HepG2 (cell line): ENCODE data around the gene NFAT5. TPM values are rescaled to one million over a fixed set of nuclear protein-coding genes. Genes with fewer than 3 reads are reported as not detected.

ENCODE experiments used
- ATAC-seq: fragments of 200-7000 bp; cut with Tn5 transposase; 3 replicates; pipeline ENCODE4 v1.9.1; 2020; ENCODE audit warnings: mild to moderate bottlenecking, moderate library complexity
- BruUV-seq: library from RNA; stranded (reverse); fragments of 400-500 nt; replicated peaks from 2 replicates; lab custom pipeline; 2021; lab: Mats Ljungman, UMichigan
- CTCF ChIA-PET: fragments of 300-600 bp; formaldehyde crosslinking; extraction: SDS; loops from one replicate; lab custom pipeline; 2021; ENCODE audit warnings: low total read pairs, inconsistent platforms, low intra/inter-chr PET ratio; lab: Yijun Ruan, JAX
- POLR2A ChIA-PET: fragments of 350-600 bp; sonication (Branson Sonifier 250); formaldehyde crosslinking; loops from one replicate; lab custom pipeline; 2020; ENCODE audit warnings: antibody characterized with exemption, inconsistent platforms; lab: Yijun Ruan, JAX
- DNase-seq: peaks from one replicate; pipeline ENCODE4 v3.0.0-alpha.2; 2015; ENCODE audit warnings: low spot score
- FAIRE-seq: peaks from 3 replicates; lab custom pipeline; 2011; peaks lifted over from hg19 to GRCh38; lab: Jason Lieb, UNC
- H2AFZ ChIP-seq: one replicate; pipeline ENCODE4 v1.6.1; 2011; ENCODE audit warnings: low read length, inconsistent platforms
- H3K27ac ChIP-seq: fragments of 300-600 bp; 3 replicates; pipeline ENCODE4 v1.8.0; 2011; ENCODE audit warnings: mixed run types, mild to moderate bottlenecking, mixed read lengths, low read length, inconsistent platforms; ENCODE audit not compliant: insufficient read depth; ENCODE audit errors: extremely low read length
- H3K27me3 ChIP-seq, 2 experiments: fragments of 200-600 bp in 1 of 2; 2 replicates in 1 of 2; 3 replicates in 1 of 2; pipeline versions ENCODE4 v1.6.0 to v1.8.0; 2011; ENCODE audit warnings: low read length in 2 of 2, mild to moderate bottlenecking in 2 of 2, moderate library complexity in 2 of 2, inconsistent platforms in 1 of 2; ENCODE audit not compliant: insufficient read depth in 2 of 2, control insufficient read depth in 1 of 2
- H3K36me3 ChIP-seq, 2 experiments: fragments of 200-600 bp in 1 of 2; replicated peaks in 1 of 2; 2 replicates in 1 of 2; 3 replicates in 1 of 2; pipeline versions ENCODE4 v1.5.1 to v1.8.0; 2011; ENCODE audit warnings: low read length in 2 of 2, inconsistent platforms in 1 of 2; ENCODE audit not compliant: insufficient read depth in 2 of 2, control insufficient read depth in 1 of 2
- H3K4me1 ChIP-seq: 2 replicates; pipeline ENCODE4 v1.5.1; 2012; ENCODE audit warnings: low read length, inconsistent platforms; ENCODE audit not compliant: insufficient read depth
- H3K4me2 ChIP-seq: 2 replicates; pipeline ENCODE4 v1.6.0; 2011; ENCODE audit warnings: low read depth, low read length, inconsistent platforms
- H3K4me3 ChIP-seq, 3 experiments: fragments of 200-600 bp in 1 of 3; sonication (generic), shearing (Covaris generic) in 1 of 3; replicated peaks in 1 of 3; 2 replicates each; pipeline ENCODE4 v1.5.1; 2011 to 2016; ENCODE audit warnings: low read length in 3 of 3, inconsistent platforms in 2 of 3, low read depth in 2 of 3, mild to moderate bottlenecking in 2 of 3, control low read depth in 1 of 3, mixed read lengths in 1 of 3; ENCODE audit not compliant: insufficient read depth in 1 of 3
- H3K79me2 ChIP-seq: one replicate; pipeline ENCODE4 v1.6.1; 2011; ENCODE audit warnings: low read length, inconsistent platforms; ENCODE audit not compliant: insufficient read depth
- H3K9ac ChIP-seq: 2 replicates; pipeline ENCODE4 v1.6.0; 2011; ENCODE audit warnings: mild to moderate bottlenecking, low read depth, low read length, inconsistent platforms; ENCODE audit not compliant: insufficient read depth
- H3K9me3 ChIP-seq: 2 replicates; pipeline ENCODE4 v1.5.1; 2012; ENCODE audit warnings: mild to moderate bottlenecking, low read length
- H4K20me1 ChIP-seq: 2 replicates; pipeline ENCODE4 v1.6.0; 2011; ENCODE audit warnings: inconsistent platforms, mild to moderate bottlenecking, low read length, moderate library complexity; ENCODE audit not compliant: insufficient read depth
- FOXK2 ChIP-seq: fragments of 450-650 bp; IDR thresholded peaks from 2 replicates; pipeline ENCODE4 v1.6.1; 2016
- KIAA2018 ChIP-seq: sonication (generic); formaldehyde crosslinking; IDR thresholded peaks from 2 replicates; pipeline ENCODE4 v1.5.0; 2020; ENCODE audit warnings: mild to moderate bottlenecking, missing genetic modification reagents, borderline replicate concordance
- POLR2AphosphoS2 ChIP-seq: IDR thresholded peaks from 2 replicates; pipeline ENCODE4 v1.6.1; 2011; ENCODE audit warnings: low read depth, low read length, improper control_type of control experiment
- RBM22 ChIP-seq: fragments of 200-400 bp; formaldehyde crosslinking; optimal IDR thresholded peaks from 2 replicates; pipeline ENCODE3; 2017; ENCODE audit warnings: mild to moderate bottlenecking, low read length, moderate library complexity
- RBM39 ChIP-seq: fragments of 200-400 bp; formaldehyde crosslinking; IDR thresholded peaks from one replicate; pipeline ENCODE4 v1.6.1; 2018; ENCODE audit warnings: antibody characterized with exemption, mild to moderate bottlenecking, low read depth, low read length; ENCODE audit not compliant: poor library complexity, severe bottlenecking
- SIN3B ChIP-seq: fragments of 150-350 bp; IDR thresholded peaks from 2 replicates; pipeline ENCODE4 v1.6.1; 2014; ENCODE audit warnings: low read length
- ZBTB44 ChIP-seq: sonication (generic); formaldehyde crosslinking; IDR thresholded peaks from 2 replicates; pipeline ENCODE4 v1.4.0; 2020; ENCODE audit warnings: missing genetic modification reagents
- ZNF878 ChIP-seq: sonication (generic); formaldehyde crosslinking; IDR thresholded peaks from 2 replicates; pipeline ENCODE4 v1.8.1; 2023; ENCODE audit warnings: mild to moderate bottlenecking, missing genetic modification reagents, moderate library complexity
- WGBS: methylation state at CpG from one replicate; pipeline ENCODE4 v1.1.6; 2017; ENCODE audit warnings: low lambda C conversion rate; 5-methylcytosine and 5-hydroxymethylcytosine counted together
- in situ Hi-C: cut with HindIII; loops from 2 replicates; pipeline ENCODE4 v1.10.0; 2017; ENCODE audit warnings: low pct_unique_long_range_greater_than_20kb; ENCODE audit not compliant: extremely low pct_ligation_motif_present
- intact Hi-C: fragments of 100-400 bp; cut with micrococcal nuclease; formaldehyde crosslinking; loops from one replicate; pipeline ENCODE4 v1.10.0; 2022; ENCODE audit not compliant: unreplicated experiment
- polyA plus RNA-seq, 8 experiments: library from polyadenylated mRNA; depleted of rRNA in 3 of 8; stranded (reverse) in 7 of 8; unstranded in 1 of 8; fragments of >200 nt; fragmentation: Illumina TruSeq in 4 of 8; extraction: Trizol in 4 of 8; gene quantifications; 2 replicates each; pipeline versions ENCODE4 v1.2.1 to v1.2.3, GENCODE V29; 2011 to 2016; ENCODE audit warnings: low read depth in 4 of 8, missing spikeins in 1 of 8, mixed read lengths in 1 of 8; ENCODE audit not compliant: insufficient read depth in 1 of 8
- total RNA-seq, 5 experiments: library from RNA; depleted of rRNA; stranded (reverse); fragments of >200 nt; fragmentation: Illumina TruSeq; extraction: Trizol; gene quantifications; 2 replicates each; pipeline ENCODE4 v1.2.3, GENCODE V29; 2016; ENCODE audit warnings: low read depth in 1 of 5
- TF ChIP-seq, protein P1 (sequence below): IDR thresholded peaks from 2 replicates; pipeline ENCODE4 v1.6.1; 2016; ENCODE audit warnings: mild to moderate bottlenecking, missing biosample characterization, missing genetic modification reagents

NFAT5 gene
- total and polyA plus RNA-seq, 2 of the 13 experiments (the other 11 are each of a cell fraction or from before 2014, with no cell fraction given), result 20.5 to 54.3 TPM

DNA sequence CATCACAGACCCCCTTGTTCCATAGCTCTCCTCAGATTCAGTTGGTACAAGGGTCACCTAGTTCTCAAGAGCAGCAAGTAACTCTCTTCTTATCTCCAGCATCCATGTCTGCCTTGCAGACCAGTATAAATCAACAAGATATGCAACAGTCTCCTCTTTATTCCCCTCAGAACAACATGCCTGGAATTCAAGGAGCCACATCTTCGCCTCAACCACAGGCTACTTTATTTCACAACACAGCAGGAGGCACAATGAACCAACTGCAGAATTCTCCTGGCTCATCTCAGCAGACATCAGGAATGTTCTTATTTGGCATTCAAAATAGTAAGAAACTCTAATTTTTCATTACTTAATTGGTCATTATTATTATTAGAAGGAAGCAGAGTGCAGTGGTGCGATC, 128.2 kb downstream of the NFAT5 start (continued):
- no peak for TF ChIP-seq KIAA2018
- TF ChIP-seq RBM39, result no peak
- TF ChIP-seq FOXK2, result no peak
- no peak for TF ChIP-seq POLR2AphosphoS2
- TF ChIP-seq ZNF878 (CRISPR knock-in tag), result no peak

DNA sequence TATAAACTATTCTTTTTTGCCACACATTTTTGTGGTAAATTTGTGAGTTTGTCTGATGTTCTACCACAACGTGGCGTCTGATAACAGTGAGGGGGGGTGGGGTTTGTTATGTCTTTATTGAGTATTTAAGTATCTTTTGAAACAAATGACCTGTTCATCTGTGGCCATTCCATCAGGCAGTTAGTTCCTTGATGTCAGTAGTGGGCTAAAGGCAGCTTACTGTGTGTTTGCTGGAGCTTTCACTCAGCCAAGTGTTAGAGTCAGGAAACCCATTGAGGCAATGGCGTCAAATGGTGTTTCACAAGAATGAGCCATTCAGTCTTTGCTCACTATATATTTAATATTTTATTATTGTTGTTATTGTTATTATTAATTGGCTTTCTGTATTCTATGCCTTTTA, 132.6 kb downstream of the NFAT5 start:
- peak; percentile 57 for TF ChIP-seq RBM22
- no peak for TF ChIP-seq SIN3B
- no peak for TF ChIP-seq ZBTB44 (CRISPR knock-in tag)
- TF ChIP-seq, protein P1, sequence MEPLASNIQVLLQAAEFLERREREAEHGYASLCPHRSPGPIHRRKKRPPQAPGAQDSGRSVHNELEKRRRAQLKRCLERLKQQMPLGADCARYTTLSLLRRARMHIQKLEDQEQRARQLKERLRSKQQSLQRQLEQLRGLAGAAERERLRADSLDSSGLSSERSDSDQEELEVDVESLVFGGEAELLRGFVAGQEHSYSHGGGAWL, result no peak
- in situ Hi-C loops (no loop called here), intact Hi-C loops (no loop called here)
- no peak overlapping the region for H3K4me2 ChIP-seq
- H3K27me3 ChIP-seq, result no peaks in the 10 kb centered on the region
- H4K20me1 ChIP-seq, result no peaks in the 10 kb centered on the region
- H3K9ac ChIP-seq, result no peak overlapping the region
- FAIRE-seq (no peak), DNase-seq (no peak), ATAC-seq (no peak)
- CTCF ChIA-PET, result no interaction called here
- POLR2A ChIA-PET, result no interaction called here
- no peaks in the 10 kb centered on the region for H3K4me1 ChIP-seq
- H3K9me3 ChIP-seq, result no peaks in the 10 kb centered on the region
- H3K79me2 ChIP-seq, result no peaks in the 10 kb centered on the region
- H3K4me3 ChIP-seq, result no peak overlapping the region
- H3K27ac ChIP-seq, result no peak overlapping the region
- H2AFZ ChIP-seq, result no peak overlapping the region
- peaks cover 17 to 80% of the 10 kb centered on the region in 2 experiments for H3K36me3 ChIP-seq
- WGBS, result 97% methylated on average over 3 of the region's 3 CpGs
- BruUV-seq, result no TSS peak
